Lower leg skin (tissue), 3 donors: ENCODE data around the gene PPFIBP2.

Source experiments
- CTCF ChIP-seq, 3 donors: fragments of 450-650 bp; IDR thresholded peaks; one replicate each; pipeline ENCODE4 v1.5.1; 2016; ENCODE audit warnings: antibody characterized with exemption in 3 of 3, mild to moderate bottlenecking in 3 of 3, moderate library complexity in 2 of 3
- POLR2A ChIP-seq, 2 donors: fragments of 450-650 bp; IDR thresholded peaks; one replicate each; pipeline ENCODE4 v1.6.1; 2016 to 2017; ENCODE audit warnings: antibody characterized with exemption in 2 of 2, mild to moderate bottlenecking in 1 of 2, moderate library complexity in 1 of 2

- TF ChIP-seq POLR2A (IDR thresholded peaks at IDR 0.05) (no peak), CTCF (IDR thresholded peaks at IDR 0.05) (no peak)
Measured at GRCh38 chr11:7511401-7511800, 2.4 kb upstream of the PPFIBP2 start.
